D721Med (cell line): ENCODE results near the gene ABCA7.

Experiments used
- DNase-seq: peaks from one replicate; pipeline ENCODE4 v3.0.0; 2011; ENCODE audit warnings: low spot score; ENCODE audit not compliant: insufficient read length
- FAIRE-seq: peaks from 2 replicates; lab custom pipeline; 2011; peaks lifted over from hg19 to GRCh38; lab: Jason Lieb, UNC
- CTCF ChIP-seq: IDR thresholded peaks from 2 replicates; pipeline ENCODE4 v1.5.1; 2012; ENCODE audit warnings: mild to moderate bottlenecking, control low read depth; ENCODE audit not compliant: insufficient read depth; ENCODE audit errors: missing control alignments

Gene ABCA7

GRCh38 chr19:1067341-1067957, 27.5 kb downstream of the ABCA7 start:
- FAIRE-seq, result no peak
- DNase-seq, result no peak
- no peak for TF ChIP-seq CTCF

GRCh38 chr19:1068009-1069001, 28.4 kb downstream of the ABCA7 start:
- DNase-seq (no peak), FAIRE-seq (no peak)
- TF ChIP-seq CTCF, result no peak

GRCh38 chr19:1069009-1069779, 29.3 kb downstream of the ABCA7 start:
- no peak for DNase-seq
- TF ChIP-seq CTCF, result no peak
- FAIRE-seq, result no peak

GRCh38 chr19:1070576-1070930, 30.6 kb downstream of the ABCA7 start:
- DNase-seq (no peak), FAIRE-seq (no peak)
- TF ChIP-seq CTCF, result no peak

GRCh38 chr19:1070931-1071791, 31.3 kb downstream of the ABCA7 start:
- TF ChIP-seq CTCF, result no peak
- FAIRE-seq (no peak), DNase-seq (no peak)

- DNase-seq (no peak), FAIRE-seq (no peak)
- TF ChIP-seq CTCF, result no peak
Observed at GRCh38 chr19:1072371-1073015, 32.6 kb downstream of the ABCA7 start.
